A549 (cell line): ENCODE measurements around the gene MYLK4.

Experiments used
- BHLHE40 ChIP-seq: IDR thresholded peaks from 2 replicates; pipeline ENCODE4 v1.6.1; 2012; ENCODE audit warnings: low read depth, low read length, inconsistent platforms
- CBX8 ChIP-seq: fragments of 200-600 bp; sonication (generic); IDR thresholded peaks from 2 replicates; pipeline ENCODE4 v1.6.1; 2016
- HDAC2 ChIP-seq: fragments of 200-600 bp; sonication (generic); IDR thresholded peaks from 2 replicates; pipeline ENCODE4 v1.6.1; 2016

GRCh38 chr6:2646346-2646745, 104.4 kb downstream of the MYLK4 start:
- TF ChIP-seq HDAC2: no peak
- TF ChIP-seq CBX8: no peak
- no peak for TF ChIP-seq BHLHE40
